HT-29 (cell line): ENCODE results near the gene CELF4. TPM values are rescaled to one million over a fixed set of nuclear protein-coding genes. Genes with fewer than 3 reads are reported as not detected.
A peak's percentile ranks its signal among the peaks of the same experiment; 100 is the strongest.

ENCODE experiments used
- DNase-seq: peaks from one replicate; pipeline ENCODE4 v3.0.0-alpha.2; 2015; ENCODE audit warnings: low spot score
- total RNA-seq: library from RNA; depleted of rRNA; stranded (reverse); fragments of >200 nt; shearing (Covaris generic); gene quantifications from 2 replicates; pipeline ENCODE4 v1.2.3, GENCODE V29; 2014

CELF4 gene
- total RNA-seq, 1 experiment from 2014 or later, result not detected

DNA sequence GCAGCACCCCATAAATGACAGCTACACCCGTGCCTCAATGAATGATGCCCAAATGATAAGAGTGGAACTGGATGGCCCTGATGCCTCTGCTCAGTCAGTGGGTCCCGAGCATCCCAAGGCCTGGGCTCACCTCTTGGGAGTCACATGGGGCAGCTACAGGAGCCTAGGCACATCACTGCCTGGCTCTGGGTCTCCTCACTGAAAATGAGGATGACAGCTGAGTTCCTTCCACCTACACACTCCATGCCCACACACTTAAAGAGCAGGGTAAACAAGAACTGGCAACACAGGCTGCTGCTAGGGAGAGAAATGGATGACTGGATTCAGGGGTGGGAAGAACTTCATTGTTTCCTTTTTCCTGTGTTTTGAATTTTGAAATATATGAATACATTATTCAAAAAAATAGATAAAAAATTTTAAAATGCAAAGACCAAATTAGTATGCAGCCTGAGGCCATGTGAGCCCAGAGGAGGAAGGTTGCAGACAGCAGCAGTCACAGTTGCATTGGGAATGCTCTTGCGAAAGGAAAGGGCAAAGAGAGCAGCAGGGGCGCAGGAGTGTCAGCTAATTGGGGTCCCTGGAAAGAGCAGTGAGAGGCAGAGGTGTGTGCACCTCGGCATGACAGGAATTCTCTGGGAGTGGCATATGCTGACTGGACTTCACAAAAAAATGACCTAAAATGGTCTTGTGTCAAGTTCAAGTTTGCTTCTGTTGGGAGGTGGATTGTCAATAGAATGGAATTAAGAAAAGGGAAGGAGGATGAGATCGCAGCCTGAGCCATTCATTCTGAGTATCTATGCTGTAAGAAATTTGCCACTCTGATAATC, 327.1 kb downstream of the CELF4 start:
- no peak for DNase-seq

DNA sequence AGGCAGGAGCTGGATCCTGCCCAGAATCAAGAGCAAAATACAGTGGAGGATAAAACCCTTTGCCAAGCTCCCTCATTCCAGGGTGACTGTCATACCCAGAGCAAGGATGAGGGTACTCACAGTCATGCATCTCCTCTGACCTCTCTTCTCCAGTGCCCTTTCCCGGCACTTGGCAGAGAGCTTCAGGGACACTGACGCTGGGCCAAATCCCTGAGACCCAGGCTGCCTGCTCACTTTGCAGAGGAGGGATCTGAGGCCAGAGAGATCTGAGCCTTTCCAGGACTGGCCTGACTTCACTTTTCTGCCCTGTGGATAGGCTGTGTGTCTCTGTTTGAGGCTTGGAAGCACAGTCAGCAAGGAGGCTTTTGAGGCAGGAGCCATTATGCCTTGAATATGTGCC, 330.0 kb downstream of the CELF4 start:
- no peak for DNase-seq

DNA sequence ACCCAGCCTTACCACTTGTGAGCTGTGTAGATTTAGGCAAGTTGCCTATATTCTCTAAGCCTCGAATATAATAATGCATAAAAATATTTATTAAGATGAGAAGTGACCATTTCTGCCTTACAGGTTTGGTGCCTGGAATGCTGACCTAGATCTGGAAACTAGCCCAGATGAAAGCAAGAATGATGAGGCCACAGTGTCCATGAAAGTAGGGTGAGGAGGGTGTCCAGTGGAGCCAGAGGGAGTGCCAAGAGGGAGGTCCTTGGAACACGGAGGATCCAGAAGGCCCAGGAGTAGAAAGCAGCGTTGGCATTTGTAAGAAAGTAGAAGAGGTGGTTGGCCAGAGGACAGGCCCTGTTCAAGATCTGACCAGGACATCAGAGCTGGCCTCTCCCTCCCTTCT, 334.3 kb downstream of the CELF4 start:
- no peak for DNase-seq

DNA sequence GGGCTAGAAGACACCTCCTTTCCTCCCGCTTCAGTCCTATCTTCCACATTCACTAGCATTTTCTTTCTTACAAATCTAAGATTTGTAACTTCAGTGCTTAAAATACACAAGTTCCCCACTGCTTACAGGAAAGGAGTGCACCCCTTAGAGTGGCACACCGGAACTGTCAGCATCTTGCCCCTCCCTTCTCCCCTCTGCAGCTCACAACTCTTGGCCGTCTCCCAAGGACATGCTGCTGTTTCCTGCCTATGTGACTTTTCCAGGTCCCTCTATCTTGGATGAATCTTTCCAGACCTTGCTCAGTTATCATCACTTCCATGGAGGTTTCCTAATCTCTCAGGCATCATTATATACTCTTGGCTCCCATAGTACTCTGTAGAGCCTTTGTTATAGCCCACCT, 334.8 kb downstream of the CELF4 start:
- no peak for DNase-seq

DNA sequence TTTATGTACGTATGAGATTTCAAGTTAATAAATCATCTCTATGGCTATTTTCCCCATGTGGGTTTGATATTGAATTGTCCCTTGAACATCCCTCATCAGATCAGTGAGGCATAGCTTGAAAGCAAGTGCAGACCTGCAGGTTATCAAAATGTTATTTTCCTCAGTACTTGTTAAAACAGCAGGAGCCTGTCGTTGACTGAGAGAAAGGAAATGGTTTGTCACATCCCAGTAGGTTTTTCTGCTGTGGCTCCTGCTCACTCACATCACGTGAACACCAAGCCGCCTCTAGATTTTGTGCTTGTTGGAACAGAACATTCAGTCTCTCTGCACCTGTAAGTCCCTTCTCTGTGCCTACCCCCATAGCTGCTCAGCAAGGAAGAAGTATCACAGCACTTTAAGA, 340.3 kb downstream of the CELF4 start:
- no peak for DNase-seq

DNA sequence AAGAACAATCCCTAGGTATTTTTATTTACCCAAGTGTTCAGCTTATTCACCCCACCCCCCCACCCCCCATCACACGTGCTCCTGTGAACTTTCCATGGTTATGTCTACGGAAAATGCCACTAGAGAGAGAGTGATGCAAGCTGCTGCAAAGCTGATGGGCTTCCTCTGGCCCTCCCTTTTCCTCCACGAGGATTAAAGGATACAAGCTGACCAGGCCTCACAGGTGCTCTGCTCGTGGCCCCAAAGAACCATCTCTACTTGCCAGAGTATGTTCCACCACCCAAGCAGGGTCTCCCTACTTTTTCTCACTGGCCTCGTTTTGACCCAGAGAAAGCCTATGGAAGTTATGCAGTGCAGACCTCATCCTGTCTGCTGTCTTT, 342.6 kb downstream of the CELF4 start:
- DNase-seq, result no peak

DNA sequence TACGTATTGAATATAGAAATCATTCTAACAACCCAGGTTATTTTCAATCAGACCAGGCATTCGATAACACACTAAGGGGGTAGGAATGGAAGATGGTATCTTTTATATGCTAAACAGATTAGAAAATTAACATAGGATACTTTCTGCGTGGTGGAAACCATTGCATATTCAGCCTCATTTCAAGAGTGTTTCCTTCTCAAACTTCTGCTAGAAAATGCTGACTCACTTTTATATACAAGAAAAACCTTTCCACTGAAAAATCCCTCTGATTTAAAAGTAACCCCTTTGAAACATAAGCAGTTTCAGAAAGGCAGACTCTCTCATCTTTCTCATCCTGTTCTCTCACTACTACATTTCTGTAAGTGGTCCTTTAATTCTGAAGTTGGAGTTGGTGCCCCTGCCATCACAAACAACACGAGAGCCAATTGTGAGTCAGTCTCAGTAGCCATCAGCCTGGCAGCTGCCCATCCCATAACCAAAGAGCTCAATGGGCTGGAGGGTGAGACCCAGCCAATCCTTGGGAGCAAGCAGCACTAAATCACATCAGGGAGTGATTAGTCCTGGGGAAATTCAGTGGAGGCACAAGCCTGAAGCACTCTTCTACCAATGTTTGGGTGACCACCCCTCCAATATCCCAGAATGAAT, 343.1 kb downstream of the CELF4 start:
- DNase-seq, result no peak

DNA sequence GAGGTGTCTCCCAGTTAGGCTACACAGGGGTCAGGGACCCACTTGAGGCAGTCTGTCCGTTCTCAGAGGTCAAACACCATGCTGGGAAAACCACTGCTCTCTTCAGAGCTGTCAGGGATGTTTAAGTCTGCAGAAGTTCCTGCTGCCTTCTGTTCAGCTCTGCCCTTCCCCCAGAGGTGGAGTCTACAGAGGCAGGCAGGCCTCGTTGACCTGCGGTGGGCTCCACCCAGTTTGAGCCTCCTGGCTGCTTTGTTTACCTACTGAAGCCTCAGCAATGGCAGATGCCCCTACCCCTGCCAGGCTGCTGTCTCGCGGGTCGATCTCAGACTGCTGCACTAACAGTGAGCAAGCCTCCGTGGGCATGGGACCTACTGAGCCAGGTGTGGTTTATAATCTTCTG, 346.3 kb downstream of the CELF4 start:
- no peak for DNase-seq

DNA sequence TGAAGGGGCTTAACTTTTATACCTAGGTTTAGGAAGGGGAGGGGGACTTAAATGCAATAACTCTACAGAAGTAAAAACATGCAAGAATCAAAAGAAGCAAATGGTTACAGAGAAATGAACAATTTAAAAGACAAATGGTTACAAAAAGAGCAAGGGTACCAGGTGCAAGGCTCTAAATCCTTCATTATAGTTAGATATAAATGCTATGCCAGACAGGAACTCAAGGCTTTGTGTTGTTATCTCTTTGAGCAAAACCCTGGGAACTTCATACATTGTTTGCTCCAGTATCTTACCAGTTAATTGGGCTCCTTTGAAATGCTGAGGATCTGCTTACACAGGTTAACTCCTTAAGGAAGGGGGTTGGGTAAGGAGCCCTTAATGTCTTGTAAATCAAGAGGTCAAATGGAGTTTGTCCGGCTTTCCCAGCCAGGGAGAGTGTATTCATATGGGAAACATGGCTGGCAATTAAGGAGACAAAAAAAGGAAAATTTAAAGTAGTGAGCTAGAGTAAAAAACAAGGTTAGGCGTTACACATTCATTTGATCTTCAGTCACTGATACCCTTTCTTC, 347.5 kb downstream of the CELF4 start:
- no peak for DNase-seq

DNA sequence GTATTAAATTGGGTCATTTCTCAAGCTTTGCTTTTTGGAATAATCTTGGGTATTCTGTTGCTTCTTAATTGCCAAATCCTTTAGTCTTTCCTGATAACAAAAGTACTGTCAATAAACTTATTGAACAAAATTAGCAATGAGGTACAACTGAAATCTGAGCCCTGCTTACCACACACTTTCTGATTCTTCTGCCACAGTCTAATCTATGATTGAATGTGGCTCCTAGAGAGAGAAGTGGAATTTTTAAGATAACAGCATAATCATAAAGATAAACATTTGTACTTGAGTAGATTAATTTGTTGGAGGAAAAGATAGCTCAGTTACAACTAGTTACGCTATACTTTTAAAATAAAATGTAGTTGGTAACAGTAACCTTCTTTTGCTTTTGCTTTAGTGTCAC, 354.8 kb downstream of the CELF4 start:
- no peak for DNase-seq

DNA sequence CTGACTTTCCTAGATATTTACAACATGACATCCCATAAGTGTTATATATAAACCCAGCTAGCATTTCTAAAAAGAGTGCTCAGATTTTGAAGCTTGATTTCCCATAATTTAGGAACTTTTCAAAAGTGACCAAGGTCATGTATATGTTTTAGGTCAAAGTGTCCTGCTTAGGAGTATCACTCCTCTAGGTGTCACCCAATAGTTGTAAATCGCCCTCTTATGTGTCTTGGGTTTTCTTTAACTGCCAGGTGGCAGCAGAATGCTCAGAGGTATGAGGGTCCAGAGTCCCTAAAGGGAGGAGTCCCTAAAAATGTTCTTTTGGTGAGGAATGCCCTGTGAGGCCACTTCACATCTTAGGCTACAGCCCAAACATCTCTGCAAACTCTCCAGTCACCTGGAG, 358.3 kb downstream of the CELF4 start:
- peak; percentile 7 for DNase-seq

DNA sequence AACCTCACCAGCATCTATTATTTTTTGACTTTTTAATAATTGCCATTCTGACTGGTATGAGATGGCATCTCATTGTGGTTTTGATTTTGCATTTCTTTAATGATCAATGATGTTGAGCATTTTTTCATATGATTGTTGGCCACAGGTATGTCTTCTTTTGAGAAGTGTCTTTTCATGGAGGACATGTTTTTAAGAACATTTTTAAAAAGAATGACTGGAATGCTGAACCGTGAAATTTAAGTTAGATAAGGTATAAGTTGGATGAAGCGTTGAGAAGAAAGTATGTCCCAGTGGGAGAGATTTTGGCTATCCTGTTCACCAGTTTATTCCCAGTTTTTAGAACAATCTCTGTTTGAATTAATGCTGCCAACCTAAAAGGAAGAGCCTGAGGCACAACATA, 365.9 kb downstream of the CELF4 start:
- no peak for DNase-seq
